HG02798 (cell line): Measurements from ENCODE around the gene MRPL36.
A peak's percentile ranks its signal among the peaks of the same experiment; 100 is the strongest.
"Not testable (repeated sequence)": the region's sequence is repeated elsewhere in the genome, so short reads cannot be mapped to it uniquely, and the experiment has no call there.

ENCODE experiments used
- ATAC-seq: cut with Tn5 transposase; IDR thresholded peaks from one replicate; pipeline ENCODE4 v1.9.1; 2021; ENCODE audit warnings: mild to moderate bottlenecking; ENCODE audit not compliant: unreplicated experiment, poor library complexity

The MRPL36 gene

DNA sequence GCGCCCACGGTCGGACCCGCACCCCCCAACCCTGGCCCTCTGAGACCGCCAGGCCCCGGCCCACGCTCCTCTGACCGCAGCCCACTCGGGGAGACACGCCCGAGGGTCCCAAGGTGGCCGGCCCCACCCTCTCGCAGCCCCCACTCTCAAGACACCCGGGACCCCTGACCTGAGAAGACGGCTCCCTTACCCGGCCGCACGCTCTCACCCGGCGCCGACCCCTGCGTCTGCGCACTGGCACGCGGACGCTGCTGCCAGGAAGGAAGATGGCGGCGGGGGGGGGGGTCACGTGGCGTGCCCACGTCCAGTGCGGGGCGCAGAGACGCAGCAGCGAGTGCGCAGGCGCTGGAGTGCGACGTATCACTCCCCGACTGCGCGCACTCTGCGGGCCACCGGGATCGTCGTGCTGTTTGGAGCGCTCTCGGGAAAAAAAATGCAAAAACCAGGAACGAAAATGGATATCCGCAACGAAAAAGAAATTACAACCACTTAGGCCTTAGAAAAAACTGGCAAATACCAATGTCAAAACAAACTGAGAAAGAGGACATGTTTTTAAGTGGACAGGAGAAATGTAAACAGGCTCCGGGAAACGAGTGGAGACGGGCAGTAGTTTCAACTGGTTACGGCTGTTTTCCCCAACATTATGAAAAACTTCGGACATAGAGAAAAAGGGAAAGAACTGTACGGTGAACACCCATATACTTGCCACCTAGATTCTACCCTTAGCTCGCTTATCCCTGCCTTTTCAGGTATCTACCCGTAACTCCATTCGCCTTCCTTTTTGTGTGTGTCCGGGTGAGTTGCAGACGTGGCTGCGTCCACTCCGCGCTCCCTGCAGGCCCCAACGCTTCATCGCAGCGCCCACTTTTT lies at the start of gene MRPL36:
Gene MRPL36, minus strand, starts transcription at position 236 of the 870 bp plus-strand sequence. CDS start 902 bp downstream, outside the sequence.
- ATAC-seq, result peak; percentile 63

DNA sequence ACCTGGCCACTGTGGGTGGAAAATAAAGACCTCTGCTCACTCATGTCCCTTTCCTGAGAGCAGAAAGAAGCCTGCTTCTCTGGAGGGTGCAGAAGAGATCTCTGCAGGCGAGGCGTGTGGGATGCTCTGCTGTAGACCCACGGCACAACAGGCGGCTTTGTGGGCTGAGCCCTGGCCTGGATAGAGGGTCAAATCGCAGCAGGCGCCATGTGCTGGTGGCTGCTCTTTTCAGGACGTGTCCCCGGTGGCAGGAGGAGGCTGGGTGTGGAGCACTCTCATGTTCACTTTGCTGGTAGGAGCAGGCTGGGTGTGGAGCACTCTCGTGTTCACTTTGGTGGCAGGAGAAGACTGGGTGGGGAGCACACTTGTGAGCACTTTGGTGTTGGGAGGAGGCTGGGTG lies 48.0 kb upstream of the MRPL36 start:
- no peak for ATAC-seq

DNA sequence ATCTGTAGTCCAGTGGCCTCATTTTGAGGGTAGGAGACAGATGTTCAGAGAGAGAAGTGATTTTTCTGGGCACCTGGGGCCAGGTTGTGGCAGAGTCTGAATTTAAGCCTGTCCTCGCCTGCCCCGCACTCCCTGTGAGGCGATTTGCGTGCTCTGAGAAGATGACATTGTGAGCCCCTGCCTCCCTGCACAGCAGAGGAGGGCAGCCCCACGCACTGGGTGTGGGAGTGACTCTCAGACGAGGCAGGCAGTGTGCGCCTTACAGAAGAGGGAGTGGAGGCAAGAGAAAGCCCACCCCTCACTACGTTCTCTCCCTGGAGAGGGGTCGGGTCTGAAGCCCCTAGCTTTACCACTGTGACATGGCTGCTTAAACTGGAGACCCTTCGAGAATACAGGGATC lies 47.4 kb upstream of the MRPL36 start:
- ATAC-seq, result no peak

DNA sequence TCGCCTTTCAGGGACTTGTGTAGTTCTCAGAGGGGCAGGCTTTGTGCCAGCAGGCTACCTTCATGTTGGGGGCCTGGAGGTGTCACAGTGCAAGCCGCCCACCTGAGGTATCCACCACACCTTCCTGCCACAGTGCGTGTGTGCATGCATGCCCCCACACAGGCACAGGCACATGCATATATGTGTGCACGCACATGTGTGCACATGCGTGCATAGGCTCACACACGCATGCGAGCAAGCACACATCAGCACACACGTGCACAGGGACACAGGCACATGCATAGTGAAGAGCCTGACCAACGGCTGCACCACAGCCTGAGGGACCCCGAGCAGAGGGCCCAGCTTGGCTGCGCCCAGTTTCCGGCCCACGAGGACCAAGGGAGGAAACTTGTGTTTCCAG lies 46.9 kb upstream of the MRPL36 start:
- ATAC-seq, result no peak

DNA sequence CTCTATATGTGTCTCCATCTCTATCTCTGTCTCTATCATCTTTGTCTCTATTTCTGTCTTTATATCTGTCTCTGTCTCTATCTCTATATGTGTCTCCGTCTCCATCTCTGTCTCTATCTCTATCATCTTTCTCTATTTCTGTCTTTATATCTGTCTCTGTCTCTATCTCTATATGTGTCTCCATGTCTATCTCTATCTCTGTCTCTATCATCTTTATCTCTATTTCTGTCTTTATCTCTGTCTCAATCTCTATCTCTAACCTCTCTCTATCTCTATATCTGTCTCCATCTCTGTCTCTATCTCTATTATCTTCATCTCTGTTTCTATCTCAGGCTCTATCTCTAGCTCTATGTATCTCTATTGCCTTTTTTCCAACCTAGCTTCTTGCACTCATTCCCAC lies 46.1 kb upstream of the MRPL36 start:
- no peak for ATAC-seq

DNA sequence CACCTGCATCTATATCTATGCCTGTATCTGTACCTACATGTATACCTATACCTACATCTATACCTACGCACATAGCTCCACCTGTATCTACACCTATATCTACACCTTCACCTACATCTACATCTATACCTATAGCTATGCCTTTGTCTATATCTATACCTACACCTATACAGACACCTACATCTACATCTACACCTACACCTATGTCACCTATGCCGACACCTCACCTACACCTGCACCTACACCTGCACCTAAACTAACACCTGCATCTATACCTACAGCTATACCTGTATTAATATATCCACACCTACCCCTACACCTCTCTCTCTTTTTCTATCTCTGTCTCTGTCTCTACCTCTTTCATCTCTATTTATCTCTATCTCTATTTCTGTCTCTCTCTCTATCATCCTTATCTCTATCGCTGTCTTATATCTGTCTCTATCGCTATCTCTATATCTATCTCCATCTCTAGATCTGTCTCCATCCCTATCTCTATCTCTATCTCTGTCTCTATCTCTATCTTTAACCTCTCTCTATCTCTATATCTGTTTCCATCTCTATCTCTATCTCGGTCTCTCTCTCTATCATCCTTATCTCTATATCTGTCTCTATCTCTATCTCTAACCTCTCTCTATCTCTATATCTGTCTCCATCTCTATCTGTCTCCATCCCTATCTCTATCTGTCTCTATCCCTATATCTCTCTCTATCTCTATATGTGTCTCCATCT lies 45.2 kb upstream of the MRPL36 start:
- ATAC-seq, result no peak

DNA sequence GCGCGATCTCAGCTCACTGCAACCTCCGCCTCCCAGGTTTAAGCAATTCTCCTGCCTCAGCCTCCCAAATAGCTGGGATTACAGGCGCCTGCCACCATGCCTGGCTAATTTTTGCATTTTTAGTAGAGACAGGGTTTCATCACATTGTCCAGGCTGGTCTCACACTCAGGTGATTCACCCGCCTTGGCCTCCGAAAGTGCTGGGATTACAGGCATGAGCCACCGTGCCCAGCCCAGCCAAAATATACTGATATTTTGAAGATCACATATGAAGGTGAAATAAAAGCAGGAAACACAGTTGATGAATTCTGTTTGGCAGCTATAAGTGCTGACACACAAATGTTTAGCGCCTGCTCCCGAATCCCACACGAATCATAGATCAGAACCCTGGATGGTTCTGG lies 44.1 kb upstream of the MRPL36 start:
- not testable (repeated sequence) for ATAC-seq

DNA sequence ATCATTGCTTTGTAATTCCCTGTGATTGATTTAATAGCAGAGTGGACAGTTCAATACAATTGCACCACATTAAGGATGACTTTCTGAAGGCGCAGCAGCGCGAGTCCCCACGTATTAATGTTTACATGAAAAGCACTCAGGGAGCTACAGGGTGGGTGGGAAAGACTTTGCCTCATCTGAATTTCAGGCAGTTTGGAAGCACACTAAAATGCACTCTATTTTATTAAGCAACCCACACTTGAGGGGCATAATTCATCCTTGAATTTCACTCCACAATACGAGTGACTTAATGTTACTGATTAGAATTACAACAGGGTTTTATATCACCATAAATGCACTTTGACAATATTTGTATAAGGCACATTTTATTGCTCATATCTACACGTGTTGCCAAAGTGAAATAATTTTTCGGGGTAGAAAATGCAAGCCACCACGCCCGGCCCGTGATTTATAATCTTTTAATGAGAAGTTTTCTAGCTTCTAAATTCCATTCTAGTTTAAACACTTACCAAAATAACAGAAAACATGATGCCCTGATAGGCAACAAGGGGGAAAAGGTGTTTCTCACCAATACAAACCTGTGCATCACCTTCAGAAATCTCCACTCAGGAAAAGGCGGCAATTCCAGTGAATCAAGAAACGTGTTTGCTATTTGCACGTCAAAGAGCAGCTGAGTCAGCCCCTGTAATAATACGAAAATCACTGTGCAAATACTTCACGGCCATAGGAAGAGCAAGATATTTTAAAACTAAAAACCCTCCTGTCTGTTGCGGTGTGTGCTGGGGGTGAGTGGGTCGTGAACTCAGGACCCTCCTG lies 42.6 kb upstream of the MRPL36 start:
- no peak for ATAC-seq

DNA sequence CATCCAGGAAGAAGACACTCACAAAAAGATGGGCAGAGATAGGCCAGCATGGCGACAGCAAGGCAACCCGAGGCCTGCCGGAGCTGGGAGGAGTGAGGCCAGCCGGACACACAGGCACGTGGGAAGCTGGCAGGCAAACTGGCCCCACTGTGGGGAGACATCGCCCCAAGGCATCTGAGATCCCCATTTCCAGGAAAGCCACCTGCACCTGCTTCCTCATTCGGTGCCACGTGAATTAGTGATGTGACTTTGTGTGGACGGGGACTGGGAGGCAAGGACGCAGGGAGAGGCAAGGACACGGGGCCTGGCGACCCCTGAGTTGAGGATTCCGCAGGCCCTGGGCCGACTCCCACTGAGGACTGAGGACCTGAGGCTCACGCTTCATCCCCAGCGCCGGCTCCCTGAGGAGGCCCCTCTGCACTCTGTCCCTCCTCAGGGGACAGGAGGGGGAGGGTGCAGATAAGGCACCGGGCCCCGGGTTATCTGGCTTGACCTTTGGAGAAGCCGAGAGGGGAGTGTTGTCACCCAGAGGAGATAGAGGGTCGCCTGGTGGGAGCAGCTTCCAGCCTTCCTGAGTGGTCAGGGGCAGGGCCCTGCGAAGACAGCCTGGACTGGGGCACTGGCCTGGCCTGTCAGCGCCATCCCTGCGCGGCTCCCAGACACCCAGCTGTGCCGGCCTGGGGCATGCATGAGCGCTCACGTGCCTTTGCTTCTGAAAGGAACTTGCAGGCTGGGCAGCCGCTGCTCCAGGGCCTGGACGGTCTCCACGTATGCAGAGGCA lies 41.3 kb upstream of the MRPL36 start:
- ATAC-seq, result no peak

DNA sequence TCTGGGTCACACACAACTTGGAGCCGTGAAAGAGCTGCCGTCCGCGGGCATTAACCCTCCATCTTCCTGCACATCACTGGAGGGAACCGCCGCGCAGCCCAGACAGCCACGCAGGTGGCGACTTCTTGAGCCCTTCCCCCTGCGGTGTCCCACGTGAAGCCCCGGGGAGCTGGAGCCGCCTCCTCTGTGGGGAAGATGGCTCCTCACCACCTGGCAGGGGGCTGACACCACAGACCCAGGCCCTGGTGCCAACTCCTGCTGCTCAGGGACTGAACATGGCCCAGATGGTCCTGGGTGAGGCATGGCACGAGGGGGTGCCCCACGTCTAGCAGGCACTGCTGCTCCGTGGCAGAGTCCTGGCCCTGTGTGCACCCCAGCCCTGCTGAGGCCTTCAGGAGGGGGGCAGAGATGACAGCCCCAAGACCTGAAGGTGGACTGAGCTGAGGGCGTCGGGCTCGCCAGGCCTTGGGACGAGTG lies 40.5 kb upstream of the MRPL36 start:
- no peak for ATAC-seq

DNA sequence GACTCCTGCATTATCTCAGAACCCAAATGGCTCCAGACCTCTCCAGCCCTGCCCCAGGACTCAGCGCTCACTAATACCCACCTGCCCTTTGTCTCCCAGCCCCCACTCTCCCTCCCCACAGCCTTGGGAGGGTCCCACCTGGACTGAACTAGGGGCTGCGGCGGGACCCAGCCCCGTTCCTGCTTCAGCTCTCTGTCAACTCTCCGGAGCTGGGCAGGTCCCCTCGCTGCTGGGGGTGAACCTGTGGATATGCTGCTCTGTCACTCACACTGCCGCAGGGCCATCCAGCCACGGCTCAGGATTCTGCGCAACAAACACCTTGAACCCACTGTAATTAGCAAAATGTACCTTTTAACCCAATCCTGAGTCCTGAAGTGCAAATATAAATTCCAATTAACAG lies 38.4 kb upstream of the MRPL36 start:
- no peak for ATAC-seq

DNA sequence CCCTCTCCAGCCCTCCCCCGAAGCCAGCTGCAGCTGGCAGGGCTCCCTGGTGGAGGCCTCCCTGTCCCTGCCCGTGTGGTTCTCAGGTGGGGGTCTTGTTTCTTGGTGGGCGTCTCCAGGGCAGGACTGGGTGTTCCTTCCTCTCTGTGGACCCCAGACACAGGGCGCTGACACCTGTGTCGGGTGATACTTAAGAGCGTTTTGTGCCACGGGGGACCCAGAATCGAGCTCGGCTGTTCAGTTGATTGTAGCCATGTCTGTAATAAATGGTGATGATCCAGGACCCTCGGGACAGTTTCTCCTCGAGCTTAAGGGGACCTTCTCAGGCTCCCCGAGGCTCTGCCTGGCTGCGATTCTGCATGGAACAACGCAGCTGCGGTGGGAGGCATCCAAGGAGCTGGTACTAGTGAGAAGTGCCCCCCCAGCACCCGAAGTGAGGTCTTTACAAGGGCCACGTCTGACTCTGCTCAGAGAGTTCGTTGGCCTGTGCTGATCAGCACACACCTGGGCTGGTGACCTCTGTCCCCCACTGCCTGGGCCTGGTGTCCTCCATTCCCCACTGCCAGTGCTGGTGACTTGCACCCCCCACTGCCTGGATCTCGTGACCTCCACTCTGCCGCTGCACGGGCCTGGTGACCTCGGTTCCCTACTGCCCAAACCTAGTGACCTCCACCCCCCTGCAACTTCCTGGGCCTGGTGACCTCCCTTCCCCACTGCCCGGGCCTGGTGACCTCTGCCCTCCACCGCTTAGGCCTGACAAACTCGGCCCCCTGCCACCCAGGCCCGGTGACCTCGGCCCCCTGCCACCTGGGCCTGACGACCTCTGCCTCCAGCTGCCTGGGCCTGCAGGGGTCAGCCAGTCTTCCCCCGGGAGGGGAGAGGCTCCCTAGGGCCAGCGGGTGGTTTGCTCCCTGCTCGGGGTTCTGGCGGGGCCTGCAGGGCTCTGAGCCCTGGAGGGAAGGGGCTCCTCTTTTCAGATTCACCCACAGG lies 37.5 kb upstream of the MRPL36 start:
- ATAC-seq, result no peak

DNA sequence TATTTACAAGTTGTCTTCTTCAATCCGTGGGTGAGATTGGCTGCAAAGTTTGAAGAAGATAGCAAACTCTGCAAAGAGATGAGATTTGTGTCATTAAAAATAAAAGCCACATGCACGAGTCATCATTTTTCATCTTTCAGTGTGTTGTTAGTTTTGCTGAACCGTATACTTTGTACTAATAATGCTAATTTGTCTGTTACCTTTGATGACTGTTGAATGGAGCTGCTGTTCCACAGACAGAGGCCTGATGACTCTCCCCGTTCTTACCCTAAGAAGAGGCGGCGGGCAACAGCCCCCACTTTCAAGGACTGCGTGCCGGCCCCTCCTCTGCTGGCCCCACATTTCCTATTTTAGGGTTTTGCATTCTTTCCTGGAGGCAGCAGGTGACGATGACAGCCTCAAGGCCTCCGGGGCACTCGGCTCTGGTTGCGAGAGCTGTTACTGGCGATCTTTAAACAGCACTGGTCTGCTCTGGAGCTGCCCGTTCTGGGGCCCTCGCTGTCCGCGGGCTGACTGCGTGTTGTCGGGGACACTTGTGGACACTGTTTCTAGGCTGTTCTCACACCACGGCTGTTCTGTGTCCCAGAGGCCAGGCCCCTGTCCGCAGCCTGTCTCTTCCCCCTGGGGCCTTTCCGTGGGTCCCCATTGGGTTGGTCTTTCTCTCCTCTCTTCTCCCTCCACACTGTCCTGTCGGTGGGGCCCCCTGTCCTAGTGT lies 36.7 kb upstream of the MRPL36 start:
- ATAC-seq, result no peak

DNA sequence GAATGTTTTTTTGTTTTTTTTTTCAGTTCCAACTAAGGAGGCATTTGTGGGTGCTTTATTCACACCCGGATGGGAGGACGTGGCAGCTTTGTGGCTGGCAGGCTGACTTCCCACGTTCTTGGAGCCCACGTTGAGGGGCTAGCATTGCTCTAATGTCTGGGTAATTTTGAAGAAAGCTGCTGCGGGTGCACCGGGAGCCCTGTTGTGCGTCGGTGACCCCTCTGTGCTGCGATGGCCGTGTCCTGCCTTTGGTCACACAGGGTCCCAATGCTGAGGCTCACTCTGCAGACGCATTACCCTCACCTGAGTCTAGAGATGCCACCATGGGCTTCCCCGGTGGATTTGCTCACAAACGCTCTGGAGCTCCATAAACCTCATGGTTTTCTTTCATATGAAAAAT lies 35.8 kb upstream of the MRPL36 start:
- no peak for ATAC-seq

DNA sequence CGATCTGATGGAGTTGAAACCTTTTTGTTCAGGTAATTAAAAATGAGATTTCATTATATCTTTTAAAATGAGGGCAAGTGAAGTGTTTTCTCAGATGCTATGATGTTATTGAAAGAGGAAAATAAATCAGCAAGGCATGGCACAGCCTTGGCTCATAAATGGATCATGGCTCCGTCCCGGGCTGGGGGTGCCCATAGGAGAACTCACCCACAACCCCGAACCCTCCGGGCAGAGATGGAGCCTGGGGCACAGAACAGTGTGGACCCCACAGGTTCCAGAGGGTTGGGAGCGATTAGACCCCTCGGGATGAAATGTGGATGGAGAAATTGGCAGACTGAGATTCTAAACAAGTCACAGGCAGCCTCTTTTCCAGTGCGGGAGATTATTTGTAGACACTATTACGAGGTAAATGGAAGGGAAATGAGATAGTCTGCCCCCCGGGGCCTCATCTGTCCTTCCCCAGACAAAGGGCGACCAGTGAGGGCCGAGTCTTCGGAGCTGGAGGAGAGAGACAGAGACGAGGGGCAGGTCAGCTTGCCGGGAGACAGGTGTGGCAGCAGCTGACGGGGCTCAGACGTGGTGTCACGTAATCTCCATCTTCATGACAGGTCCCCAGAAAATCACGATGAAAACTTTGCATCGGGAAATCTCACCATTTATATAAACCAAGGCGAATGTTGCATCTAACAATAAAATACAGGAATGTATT lies 35.2 kb upstream of the MRPL36 start:
- no peak for ATAC-seq

DNA sequence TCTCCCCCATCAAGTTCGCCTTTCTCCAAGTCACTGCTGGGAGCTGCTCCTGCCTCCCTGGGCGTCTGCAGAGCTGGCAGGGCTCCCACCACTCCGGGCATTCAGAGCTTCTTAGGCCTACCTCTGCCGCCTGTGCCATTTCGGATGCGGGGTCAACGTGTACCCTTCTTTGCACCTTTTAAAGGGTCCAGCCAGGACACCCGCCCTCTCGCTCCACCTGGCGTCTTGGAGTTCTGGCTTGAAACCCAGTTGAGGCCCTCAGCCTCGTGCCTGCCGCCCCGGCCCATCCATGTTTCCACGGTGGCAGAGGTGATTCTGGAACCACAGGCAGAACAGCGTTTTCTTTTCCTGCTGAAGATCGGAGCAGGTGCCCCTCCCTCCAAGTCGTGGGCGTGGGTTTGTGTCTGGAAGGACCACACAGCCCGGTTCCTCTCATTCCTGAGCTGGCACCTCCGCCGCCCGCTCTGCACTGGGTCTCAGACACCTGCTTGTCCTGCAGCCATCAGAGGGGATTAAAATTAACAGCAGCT lies 34.5 kb upstream of the MRPL36 start:
- ATAC-seq, result no peak

DNA sequence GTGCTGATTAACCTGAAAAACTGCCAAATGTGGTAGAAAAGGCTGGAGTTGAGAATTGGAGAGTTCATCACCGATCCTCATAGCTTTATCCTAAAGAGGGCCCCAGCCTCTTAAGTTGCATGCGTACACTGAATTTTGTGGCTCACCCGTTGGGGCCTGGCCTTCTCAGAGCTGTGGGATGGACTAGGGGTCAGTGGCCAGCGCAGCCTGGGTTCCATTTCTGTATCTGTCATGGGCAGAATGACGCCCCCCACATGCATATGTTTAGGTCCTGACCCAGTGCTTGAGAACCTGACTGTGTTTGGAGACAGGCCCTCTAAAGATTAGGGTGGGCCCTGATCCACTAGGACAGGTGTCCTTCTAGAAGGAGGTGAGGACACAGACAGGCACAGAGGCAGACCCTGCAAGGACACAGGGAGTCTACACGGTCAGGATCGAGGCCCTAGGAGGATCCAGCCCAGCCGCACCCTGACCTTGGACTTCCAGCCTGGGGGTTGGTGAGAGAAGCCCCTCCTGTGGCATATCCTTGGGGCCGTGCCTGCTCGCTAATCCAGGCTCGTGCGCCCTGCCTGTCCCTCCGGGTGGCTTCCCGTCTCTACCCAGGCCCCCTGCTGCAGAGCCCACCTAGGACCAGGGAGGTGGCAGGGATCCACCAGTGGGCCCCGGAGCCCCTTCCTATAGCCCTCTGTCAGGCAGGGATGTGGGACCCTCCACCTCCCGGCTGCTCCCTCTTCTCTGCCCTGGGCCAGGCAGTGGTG lies 33.8 kb upstream of the MRPL36 start:
- ATAC-seq, result no peak
